Measurements from ENCODE around the gene SLC39A10. TPM values are rescaled to one million over a fixed set of nuclear protein-coding genes. Genes with fewer than 3 reads are reported as not detected.

The SLC39A10 gene
- total and polyA plus RNA-seq, 2 of the 4 experiments (the other 2 are of a cell fraction): 17.6 to 64.7 TPM

- TF ChIP-seq SMC3 (IDR thresholded peaks at IDR 0.05; ENCODE audit: low read depth, low read length) (peak; percentile 13; the same call in 1 of the 2 replicates), CHD1 (IDR thresholded peaks at IDR 0.05; ENCODE audit: low read depth, low read length) (no peak), FOS (IDR thresholded peaks at IDR 0.05; ENCODE audit: low read depth, low read length) (no peak), MAZ (IDR thresholded peaks at IDR 0.05; ENCODE audit: borderline replicate concordance, low read depth, low read length) (no peak), POLR2A (IDR thresholded peaks at IDR 0.05; ENCODE audit: low read depth, low read length) (no peak)
- Histone ChIP-seq H3K9me1 (ENCODE audit: insufficient read depth, low read length) (peaks cover 9% of the 10 kb centered on the region), H3K14ac (replicated peaks; ENCODE audit: low read depth, low read length) (peak overlapping the region; percentile 100), H3K4ac (ENCODE audit: low read depth, low read length) (peak overlapping the region; percentile 97; the same call in 1 of the 2 replicates), H2BK20ac (ENCODE audit: low read depth, low read length) (no peak overlapping the region), H3K4me2 (ENCODE audit: low read depth, low read length) (peak overlapping the region; percentile 67), H3K4me3 (ENCODE audit: insufficient read depth, low read depth, low read length) (peak overlapping the region; percentile 96), H4K5ac (ENCODE audit: low read depth, low read length) (no peak overlapping the region), H3K4me1 (ENCODE audit: control insufficient read depth, insufficient read depth, low read length) (peaks cover 7% of the 10 kb centered on the region), H2BK120ac (ENCODE audit: low read depth, low read length) (peak overlapping the region; percentile 91; the same call in 1 of the 2 replicates), H4K91ac (ENCODE audit: insufficient read depth, low read depth, low read length) (no peak overlapping the region), H2AFZ (replicated peaks; ENCODE audit: low read length, poor library complexity) (no peak overlapping the region), H2AK5ac (ENCODE audit: low read depth, low read length) (no peak overlapping the region), H3K56ac (ENCODE audit: extremely low read depth, insufficient read depth, low read length) (peak overlapping the region; percentile 99; the same call in 1 of the 2 replicates), H3K79me1 (ENCODE audit: low read depth in 1 of 2, low read length in 2 of 2) (peaks cover 7 to 27% of the 10 kb centered on the region in 2 experiments), H4K8ac (ENCODE audit: low read depth in 2 of 2, low read length in 2 of 2) (peak overlapping the region in 1 of 2 experiments; percentile 89; a peak in 2 of 4 replicates), H4K20me1 (ENCODE audit: insufficient read depth, low read length) (peaks cover 6% of the 10 kb centered on the region; the same call in 1 of the 2 replicates), H3K23ac (ENCODE audit: low read depth, low read length) (peak overlapping the region; percentile 38; the same call in 1 of the 2 replicates), H2BK5ac (ENCODE audit: low read depth, low read length, poor library complexity, severe bottlenecking) (peak overlapping the region; percentile 99), H3K36me3 (ENCODE audit: control insufficient read depth, insufficient read depth, low read length) (no peaks in the 10 kb centered on the region), H3K9me3 (ENCODE audit: control insufficient read depth, insufficient read depth, low read length) (no peaks in the 10 kb centered on the region), H3K27me3 (ENCODE audit: control insufficient read depth, insufficient read depth, low read length) (no peaks in the 10 kb centered on the region), H2BK15ac (ENCODE audit: low read depth, low read length) (no peak overlapping the region), H3K18ac (ENCODE audit: low read depth, low read length) (peak overlapping the region; percentile 21; the same call in 1 of the 2 replicates), H3K27ac (ENCODE audit: insufficient read depth, low read length) (peak overlapping the region; percentile 85; the same call in 1 of the 2 replicates), H3K9ac (ENCODE audit: low read depth, low read length) (peak overlapping the region; percentile 100), H2AK9ac (replicated peaks; ENCODE audit: low read depth, low read length, poor library complexity) (no peak overlapping the region)
- ChIA-PET CTCF (interaction anchor here (0.7 kb wide), 1 partner anchor 198 kb away, joined by 3 read pairs; no protein-coding TSS in a partner anchor), POLR2A (ENCODE audit: unreplicated experiment) (interaction anchor here (0.8 kb wide), 1 partner anchor 97 kb away, joined by 3 read pairs; no protein-coding TSS in a partner anchor)
- dilution Hi-C loops (cut with HindIII; ENCODE audit: low sequenced_read_pairs, unreplicated experiment): no loop called here
- intact Hi-C loops (cut with micrococcal nuclease): loop anchor here (2.0 to 5.0 kb wide), 4 partner anchors 160 to 321 kb away; no protein-coding TSS in a partner anchor
- DNase-seq (peak; percentile 90), ATAC-seq (ENCODE audit: low read depth) (no peak)
- BruUV-seq (replicated peaks): no TSS peak
- no CpG with 5 or more reads among the region's 1 CpG for WGBS, 2 experiments (ENCODE audit: extremely low coverage in 2 of 2, insufficient read length in 1 of 2)
- in situ Hi-C loops (cut with MboI; ENCODE audit: low sequenced_read_pairs): loop anchor here (5.0 to 25.0 kb wide), 5 partner anchors 96 to 679 kb away; partner anchors contain the start of gene DNAH7
Measured at GRCh38 chr2:195658541-195658890, 1.5 kb downstream of the SLC39A10 start.

All from IMR-90 (cell line).